Raji (cell line): ENCODE data around the gene PRSS33.

Experiments
- POLR2A ChIP-seq: IDR thresholded peaks from 2 replicates; pipeline ENCODE4 v1.6.1; 2011; ENCODE audit warnings: low read depth, low read length, control low read depth; ENCODE audit not compliant: insufficient read depth

Gene PRSS33

DNA sequence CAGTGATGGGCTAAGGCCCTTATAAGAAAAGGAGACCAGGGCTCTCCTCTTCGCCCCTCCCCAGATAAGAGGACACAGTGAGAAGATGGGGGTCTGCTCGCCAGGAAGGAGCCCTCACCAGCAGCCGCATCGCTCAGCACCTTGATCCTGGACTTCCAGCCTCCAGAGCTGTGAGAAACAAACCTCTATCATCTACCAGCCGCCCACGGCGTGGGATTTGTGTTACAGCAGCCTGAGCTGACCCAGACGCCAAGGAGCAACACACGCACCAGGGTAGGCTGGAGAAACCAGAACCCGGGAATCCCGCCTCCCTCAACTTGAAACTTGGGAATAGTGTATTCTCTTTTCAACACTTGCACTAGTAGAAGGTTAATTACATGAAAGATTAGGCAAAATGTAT lies 38.5 kb upstream of the PRSS33 start:
- no peak for TF ChIP-seq POLR2A

DNA sequence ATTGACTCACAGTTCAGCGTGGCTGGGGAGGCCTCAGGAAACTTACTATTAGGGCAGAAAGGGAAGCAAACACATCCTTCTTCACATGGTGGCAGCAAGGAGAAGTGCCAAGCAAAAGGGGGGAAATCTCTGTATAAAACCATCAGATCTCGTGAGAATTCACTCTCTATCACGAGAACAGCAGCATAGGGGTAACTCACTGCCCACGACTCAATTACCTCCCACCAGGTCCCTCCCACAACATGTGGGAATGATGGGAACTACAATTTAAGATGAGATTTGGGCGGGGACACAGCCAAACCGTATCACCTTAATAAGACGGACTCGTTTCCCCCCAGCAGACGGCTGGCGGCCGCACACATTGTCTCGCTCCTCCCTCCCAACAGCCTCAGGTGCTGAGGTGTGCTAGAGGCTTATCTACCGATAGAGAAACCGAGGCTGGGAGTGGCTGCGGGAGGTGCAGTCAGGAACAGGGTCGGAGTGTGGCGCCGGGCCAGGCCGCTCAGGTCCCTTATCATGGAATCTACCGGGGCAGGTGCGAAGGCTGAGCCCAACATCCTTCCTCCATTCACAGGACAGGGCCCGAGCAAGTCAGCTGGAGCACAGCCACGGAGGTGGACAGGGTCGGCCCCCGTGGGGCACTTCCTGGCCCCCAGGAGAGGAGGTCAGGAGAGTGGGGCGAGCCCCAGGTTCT lies 37.8 kb upstream of the PRSS33 start:
- no peak for TF ChIP-seq POLR2A

DNA sequence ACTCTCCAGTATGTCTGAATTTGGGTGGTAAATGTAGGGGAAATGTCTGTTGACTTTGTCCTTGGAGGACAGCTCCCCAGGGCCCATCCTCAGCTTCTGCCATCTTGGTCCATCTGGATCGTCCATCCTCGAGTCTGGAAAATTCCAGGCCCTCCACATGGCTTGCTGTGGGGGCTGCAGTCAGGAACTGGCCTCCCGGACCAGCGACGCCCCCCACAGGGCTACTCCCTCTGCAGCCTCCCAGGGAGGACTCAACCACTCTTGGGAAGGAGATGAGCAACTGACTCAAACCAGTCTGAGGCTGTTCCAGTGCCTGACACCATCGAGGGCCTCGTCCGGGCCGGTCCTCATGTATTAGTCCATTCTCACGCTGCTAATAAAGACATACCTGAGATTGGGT lies 37.3 kb upstream of the PRSS33 start:
- TF ChIP-seq POLR2A = no peak

DNA sequence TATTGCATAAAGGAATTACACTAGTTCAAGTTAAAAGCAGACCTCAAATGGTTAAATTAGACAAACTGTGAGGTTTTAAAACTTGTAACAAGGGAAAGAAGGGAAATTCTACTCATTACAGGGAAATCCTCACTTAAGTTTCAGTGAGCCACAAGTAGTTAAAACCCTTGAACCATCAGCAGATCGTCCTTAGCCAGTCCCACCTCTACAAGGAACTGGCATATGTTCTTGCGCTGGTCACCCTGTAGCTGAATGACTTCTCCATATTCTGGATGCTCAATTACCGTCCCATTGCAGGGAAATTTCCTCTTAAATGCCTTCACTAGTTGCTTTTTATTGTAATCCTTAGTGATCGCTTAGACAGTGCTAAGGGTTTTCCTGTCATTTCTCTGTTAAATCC lies 35.1 kb upstream of the PRSS33 start:
- no peak for TF ChIP-seq POLR2A

DNA sequence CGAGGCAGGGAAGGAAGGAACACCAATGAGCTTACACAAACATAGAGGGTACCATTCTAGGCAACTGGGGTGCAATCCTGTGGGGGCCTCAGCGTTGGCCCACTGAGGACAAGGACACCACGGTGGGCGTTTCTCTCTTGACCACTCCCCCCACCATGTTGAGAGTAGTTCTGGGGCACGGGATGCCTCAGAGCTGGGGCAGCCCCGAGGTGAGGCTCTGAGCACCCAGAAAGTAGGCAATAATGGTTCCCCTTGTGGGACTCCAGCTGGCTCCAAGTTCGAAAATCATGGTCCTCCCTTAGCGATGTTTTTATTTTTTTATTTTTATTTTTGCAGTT lies 34.8 kb upstream of the PRSS33 start:
- no peak for TF ChIP-seq POLR2A

DNA sequence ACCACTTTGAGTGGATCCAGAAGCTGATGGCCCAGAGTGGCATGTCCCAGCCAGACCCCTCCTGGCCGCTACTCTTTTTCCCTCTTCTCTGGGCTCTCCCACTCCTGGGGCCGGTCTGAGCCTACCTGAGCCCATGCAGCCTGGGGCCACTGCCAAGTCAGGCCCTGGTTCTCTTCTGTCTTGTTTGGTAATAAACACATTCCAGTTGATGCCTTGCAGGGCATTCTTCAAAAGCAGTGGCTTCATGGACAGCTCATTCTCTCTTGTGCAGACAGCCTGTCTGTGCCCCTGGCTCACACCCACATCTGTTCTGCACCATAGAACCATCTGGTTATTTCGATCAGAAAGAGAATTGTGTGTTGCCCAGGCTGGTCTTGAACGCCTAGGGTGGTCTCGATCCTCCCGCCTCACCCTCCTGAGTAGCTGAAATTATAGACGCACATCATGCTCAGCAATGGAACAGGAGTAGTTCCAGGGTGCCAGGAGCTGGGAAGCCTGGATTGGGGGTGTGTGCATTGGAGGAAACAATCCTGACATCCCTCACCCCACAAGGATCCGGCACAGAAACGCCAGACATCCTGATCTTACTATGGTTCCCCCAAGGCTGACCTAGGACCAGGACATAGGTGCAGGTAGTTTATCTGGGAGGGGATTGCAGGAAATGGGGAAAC lies 34.3 kb upstream of the PRSS33 start:
- TF ChIP-seq POLR2A = no peak

DNA sequence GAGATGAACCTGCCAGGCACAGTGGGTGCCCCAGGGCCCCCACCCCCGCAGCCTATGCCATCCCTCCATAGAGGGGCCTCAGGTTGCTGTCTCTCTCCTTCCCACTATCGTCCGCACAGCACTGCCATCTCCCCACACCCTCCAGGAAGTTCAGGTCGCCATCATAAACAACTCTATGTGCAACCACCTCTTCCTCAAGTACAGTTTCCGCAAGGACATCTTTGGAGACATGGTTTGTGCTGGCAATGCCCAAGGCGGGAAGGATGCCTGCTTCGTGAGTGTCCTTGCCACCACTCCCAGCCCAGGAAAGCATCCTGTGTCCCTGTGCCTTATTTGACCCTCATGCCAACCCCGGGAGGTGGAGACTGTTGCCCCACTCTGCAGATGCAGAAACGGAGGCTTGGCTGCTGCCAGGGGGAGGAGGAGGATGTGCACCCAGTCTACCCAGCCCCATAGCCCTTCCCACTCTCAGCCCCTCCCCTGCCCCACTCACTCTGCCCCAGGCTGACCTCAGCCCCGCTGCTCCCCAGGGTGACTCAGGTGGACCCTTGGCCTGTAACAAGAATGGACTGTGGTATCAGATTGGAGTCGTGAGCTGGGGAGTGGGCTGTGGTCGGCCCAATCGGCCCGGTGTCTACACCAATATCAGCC lies 33.6 kb upstream of the PRSS33 start:
- TF ChIP-seq POLR2A = no peak

DNA sequence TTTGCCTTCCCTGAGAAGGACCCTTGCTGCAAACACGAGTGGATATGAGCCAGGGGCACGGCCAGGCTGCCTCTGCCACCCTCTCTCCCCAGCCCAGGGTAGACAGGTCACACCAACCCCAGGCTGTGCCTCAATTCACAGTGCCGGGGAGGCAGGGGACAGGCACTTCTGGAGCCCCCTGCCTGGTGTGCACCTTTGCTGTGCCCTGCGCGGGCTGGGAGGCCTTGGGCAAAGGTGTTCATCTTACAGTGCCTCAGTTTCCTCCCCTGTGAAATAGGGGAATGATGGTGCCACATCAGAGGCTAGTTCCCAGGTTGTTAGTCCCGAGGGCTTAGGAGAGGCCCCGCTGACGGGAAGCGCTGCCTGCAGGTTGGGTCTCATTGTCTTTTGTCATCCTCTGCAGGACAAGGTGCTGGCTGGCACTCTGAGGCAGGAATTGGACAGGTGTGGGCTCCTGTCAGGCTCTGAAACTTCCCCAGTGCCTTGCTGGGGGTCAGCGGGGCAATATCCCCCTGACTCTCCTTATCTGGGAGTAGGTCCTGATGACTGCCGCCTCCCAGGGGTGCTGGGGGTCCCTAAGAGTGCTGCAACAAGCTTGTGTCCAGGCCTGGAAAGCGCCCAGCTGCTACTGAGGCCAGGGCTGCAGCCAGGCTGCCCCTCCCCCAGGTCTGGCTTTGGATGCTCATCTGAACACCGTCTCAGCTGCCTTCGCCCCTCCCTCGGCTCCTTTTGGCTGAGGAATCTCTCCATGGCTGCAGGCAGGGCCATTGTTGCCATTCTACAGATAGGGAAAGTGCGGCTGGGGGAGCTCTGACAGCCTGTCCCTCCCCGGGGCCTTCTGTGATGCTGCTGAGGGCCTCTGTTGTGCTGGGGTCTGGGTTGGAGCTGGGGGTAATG lies 32.8 kb upstream of the PRSS33 start:
- no peak for TF ChIP-seq POLR2A

DNA sequence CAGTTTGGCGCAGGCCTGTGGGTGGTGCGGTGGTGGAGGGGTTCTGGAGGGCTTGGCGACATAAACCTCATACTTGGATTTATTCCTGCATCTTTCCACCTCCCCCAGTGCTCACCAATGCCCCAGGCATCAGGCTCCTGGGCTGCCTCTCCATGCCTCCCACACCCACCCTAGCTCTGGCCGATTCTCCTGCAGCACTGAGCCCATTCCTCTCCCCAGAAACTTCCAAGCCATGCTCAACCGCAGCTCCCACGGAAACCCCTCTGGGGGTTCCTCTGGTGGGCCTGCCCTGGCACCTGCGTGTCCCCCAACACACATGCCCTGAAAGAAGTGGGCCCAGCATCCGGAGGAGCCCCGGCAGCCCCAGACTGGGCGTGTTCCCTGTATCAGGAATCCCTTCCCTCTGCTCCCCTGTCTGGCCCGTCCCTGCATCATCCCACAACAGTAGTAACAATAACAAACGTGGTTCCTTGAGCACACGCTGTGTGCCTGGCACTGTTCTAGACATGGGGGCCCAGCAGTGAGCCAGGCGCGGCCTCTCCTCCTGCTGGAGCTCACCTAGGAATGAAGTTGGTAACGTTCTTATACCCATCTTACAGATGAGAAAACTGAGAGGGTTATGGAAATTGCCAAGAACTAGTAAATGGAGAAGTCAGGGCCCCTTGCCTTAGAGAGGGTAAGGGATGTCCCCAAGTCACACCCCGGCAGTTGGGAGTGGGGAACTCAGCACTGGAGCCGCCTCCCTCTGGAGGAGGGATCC lies 32.0 kb upstream of the PRSS33 start:
- TF ChIP-seq POLR2A = no peak

DNA sequence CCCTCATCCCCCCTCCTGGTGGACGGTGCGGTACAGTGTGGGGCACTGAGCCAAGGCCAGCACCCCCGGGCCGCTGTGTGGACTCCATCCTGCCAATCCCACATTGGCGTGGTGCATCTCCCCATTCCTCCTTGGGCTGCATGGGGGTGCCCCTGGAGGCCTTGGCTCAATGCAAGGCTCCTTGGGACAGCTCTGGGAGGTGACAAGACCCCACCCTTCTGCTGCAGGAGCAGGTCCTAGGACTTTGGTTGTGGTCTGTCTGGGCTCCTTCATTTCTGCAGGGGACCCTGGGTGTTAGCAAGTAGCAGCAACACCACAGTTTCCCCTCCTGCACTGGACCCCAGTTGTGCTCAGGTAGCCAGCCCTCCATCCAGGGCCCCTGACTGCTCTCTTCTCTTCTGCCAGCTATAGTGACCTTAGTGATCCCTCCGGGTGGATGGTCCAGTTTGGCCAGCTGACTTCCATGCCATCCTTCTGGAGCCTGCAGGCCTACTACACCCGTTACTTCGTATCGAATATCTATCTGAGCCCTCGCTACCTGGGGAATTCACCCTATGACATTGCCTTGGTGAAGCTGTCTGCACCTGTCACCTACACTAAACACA lies 31.0 kb upstream of the PRSS33 start:
- TF ChIP-seq POLR2A = no peak

DNA sequence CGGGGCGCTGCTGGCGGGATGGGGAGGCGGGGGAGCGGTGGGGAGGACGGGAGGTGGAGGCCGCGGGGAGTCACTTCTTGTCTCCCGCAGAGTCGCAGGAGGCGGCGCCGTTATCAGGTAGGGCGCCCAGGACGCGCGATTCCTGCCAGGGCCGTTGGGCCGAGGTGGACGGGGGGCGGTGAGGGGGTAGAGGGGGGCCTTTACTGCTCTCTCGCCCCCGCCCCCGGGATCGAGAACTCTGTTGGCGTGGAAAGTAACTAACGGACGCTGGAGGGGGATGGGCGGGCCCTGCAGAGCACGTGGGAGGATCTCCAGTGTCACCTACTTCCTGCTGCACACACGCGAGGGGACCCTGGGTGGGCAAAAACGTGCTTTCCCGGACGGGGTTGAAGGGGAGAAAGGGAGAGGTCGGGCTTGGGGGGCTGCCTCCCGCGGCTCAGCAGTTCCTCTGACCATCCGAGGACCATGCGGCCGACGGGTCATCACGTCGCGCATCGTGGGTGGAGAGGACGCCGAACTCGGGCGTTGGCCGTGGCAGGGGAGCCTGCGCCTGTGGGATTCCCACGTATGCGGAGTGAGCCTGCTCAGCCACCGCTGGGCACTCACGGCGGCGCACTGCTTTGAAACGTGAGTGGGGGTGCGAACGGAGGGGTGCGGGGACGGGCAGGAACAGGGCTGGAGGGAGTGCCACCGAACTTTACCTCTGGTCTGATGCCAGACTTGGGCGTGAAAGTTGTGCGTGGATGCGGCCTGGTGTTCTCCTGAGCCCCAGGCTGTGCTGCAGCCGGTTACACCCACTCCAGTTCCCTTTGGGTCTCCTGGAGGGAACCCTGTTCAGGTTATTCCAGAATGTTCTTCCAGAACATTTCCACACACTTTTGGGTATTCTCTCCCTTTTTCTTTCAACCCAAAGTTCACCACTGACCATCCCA lies 30.2 kb upstream of the PRSS33 start:
- TF ChIP-seq POLR2A = no peak

DNA sequence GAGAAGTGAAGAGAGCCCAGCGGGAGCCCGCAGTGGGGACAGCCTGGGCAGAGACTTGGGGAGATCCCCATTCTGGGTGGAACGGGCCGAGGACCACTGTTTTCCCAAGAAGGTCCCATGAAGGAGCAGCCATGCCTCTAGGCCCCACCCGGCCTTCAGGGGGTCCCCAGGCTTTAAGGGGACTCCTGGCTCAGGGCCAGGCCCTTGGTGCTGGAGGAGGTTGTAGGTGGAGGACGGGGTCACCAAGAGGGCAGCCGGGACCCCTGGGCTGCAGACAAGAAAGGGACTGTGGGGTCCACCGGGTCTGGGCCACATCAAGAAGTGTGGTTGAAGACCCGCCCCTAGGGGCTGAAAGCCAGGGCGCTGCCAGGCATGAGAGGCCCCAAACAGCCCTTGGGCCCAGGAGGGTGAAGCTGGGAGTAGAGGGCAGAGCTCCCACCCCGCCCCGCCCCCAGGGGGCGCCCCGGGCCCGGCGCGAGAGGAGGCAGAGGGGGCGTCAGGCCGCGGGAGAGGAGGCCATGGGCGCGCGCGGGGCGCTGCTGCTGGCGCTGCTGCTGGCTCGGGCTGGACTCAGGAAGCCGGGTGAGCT lies 29.5 kb upstream of the PRSS33 start, which contains the start of gene PRSS21:
PRSS21 (plus strand) TSS at position 487 of the 589 bp plus-strand sequence; CDS start at position 519, 32 bp downstream.
- TF ChIP-seq POLR2A = no peak

DNA sequence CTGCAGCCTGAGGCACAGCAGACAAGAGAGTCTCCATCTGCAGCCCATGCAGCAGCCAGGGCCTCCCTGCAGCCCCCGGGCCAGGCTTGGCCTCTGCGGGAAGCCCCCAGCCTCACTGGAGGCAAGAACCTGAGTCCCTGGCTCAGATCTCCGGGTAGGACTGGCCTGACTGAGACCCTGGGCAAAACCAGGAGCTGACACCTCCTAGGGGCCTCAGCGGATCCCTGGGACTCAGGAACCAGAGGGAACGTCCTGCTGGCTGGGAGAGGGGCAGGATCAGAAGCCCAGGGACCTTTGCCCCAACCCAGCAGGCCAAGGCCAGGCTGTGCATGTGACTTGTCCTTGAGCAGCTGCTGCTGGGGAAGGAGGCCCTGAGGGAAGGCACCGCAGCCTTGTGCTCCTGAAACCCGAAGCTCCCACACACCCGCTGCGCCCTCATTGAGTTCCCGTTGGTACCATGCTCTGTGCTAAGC lies 28.0 kb upstream of the PRSS33 start:
- no peak for TF ChIP-seq POLR2A
